Fibroblast of pulmonary artery (primary cell): Measurements from ENCODE around the gene INO80B.
"Not testable (repeated sequence)": the region's sequence is repeated elsewhere in the genome, so short reads cannot be mapped to it uniquely, and the experiment has no call there.

Experiments
- DNase-seq: peaks from one replicate; pipeline ENCODE4 v3.0.0-alpha.2; 2010; ENCODE audit warnings: low read depth
- H3K4me3 ChIP-seq: replicated peaks from 2 replicates; pipeline ENCODE4 v1.5.1; 2011; ENCODE audit warnings: low read depth, mild to moderate bottlenecking, control low read depth, low read length, moderate library complexity
- TF ChIP-seq, protein P1 (sequence below): IDR thresholded peaks from 2 replicates; pipeline ENCODE4 v1.5.1; 2011; ENCODE audit warnings: mild to moderate bottlenecking, control low read depth, low read length, inconsistent platforms; ENCODE audit errors: missing control alignments

The INO80B gene

DNA sequence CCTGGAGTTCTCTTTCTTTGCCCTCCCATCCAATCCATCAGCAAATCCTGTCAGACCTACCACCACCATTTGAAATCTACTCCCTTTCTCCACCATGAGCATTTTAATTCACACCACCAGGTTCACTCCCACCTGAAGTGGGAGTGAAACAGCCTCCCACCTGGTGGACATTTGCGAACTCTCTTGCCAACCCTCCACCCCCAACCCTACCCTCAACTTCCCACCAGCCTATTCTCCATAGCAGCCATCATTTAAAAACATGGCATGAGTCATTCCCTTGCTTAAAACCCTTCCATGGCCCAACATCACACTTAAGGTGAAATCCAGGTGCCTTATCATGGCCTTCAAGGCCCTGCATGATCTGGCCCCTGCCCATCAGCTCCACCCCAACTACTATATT lies 16.6 kb upstream of the INO80B start:
- DNase-seq = no peak
- TF ChIP-seq, protein P1, sequence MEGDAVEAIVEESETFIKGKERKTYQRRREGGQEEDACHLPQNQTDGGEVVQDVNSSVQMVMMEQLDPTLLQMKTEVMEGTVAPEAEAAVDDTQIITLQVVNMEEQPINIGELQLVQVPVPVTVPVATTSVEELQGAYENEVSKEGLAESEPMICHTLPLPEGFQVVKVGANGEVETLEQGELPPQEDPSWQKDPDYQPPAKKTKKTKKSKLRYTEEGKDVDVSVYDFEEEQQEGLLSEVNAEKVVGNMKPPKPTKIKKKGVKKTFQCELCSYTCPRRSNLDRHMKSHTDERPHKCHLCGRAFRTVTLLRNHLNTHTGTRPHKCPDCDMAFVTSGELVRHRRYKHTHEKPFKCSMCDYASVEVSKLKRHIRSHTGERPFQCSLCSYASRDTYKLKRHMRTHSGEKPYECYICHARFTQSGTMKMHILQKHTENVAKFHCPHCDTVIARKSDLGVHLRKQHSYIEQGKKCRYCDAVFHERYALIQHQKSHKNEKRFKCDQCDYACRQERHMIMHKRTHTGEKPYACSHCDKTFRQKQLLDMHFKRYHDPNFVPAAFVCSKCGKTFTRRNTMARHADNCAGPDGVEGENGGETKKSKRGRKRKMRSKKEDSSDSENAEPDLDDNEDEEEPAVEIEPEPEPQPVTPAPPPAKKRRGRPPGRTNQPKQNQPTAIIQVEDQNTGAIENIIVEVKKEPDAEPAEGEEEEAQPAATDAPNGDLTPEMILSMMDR = no peak
- H3K4me3 ChIP-seq = no peak overlapping the region

- no peak for DNase-seq
- peak overlapping the region; percentile 68 for H3K4me3 ChIP-seq
- TF ChIP-seq, protein P1 = no peak
These were observed 15.5 kb upstream of the INO80B start for GRCh38 chr2:74439373-74439772.

DNA sequence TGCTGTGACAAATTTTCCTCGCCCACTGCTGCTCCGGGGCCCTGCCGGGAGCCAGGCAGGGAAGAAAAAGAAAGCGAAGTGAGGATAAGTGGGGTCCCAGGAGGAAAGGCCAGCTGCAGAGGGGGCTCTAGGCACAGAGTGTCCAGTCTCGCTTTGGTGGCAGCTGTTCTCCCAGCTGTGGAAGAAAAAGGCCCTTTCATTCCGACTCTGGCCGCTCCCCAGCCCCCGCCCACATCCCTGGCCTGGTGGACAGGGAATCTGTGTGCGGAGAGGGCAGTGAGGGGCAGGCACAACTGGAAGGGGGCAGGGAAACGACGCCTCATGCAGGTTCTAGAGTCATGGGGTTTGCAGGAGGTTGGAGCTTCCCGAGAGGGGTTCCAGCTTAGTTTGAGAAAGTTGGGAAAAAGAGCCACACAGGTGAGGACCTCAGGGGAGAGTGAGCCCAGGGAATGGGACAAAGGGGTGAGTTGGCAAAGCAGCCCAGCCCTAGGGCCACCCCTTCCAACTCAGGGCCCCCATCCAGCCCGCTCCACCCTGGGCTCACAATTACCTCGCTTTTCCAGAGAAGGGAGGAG lies 15.0 kb upstream of the INO80B start:
- DNase-seq = peak; percentile 67
- TF ChIP-seq, protein P1 = no peak
- peak overlapping the region; percentile 68 for H3K4me3 ChIP-seq

DNA sequence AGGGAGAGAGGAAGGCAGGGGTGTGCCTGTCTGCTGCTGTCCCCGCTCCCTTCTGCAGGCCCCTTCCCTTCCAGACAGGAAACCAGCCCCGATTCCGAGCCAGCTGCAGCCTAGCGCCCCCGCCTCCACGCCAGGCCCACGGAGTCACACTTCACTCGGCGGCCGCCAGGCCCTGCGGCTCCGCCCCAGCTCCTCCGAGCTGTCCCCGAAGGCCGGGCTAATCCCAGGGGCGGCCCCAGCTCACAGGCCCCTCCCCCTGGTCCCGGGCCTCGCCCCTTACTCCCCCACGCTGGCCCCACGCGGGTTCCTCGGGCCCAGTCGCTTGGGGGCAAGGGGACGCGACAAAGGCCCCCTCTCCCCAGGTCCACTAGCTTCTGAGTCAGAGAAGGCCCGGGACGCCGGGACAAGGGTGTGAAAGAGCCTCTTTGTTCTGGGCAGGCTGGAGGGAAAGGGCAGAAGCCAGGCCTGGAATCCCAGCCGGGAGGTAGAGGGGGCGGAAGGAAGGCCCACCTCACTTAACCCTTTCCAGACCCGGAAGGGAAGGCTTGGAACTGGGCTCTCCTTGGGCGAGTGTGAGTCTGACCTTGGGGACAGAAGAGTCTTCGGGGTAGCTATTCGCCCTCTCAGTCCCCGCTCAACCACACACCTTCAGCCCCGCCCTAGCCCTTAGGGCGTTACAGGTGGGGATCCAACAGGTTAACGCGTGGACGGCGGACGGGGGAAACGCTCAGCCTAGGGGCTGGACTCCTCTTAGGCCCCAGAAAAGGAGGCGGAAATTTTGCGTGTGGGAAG lies 14.3 kb upstream of the INO80B start:
- TF ChIP-seq, protein P1 = peak; percentile 12
- peak overlapping the region; percentile 68 for H3K4me3 ChIP-seq
- peak; percentile 86 for DNase-seq

- no peak overlapping the region for H3K4me3 ChIP-seq
- DNase-seq = no peak
- TF ChIP-seq, protein P1 = no peak
These were observed 13.7 kb upstream of the INO80B start for GRCh38 chr2:74441170-74441689.

DNA sequence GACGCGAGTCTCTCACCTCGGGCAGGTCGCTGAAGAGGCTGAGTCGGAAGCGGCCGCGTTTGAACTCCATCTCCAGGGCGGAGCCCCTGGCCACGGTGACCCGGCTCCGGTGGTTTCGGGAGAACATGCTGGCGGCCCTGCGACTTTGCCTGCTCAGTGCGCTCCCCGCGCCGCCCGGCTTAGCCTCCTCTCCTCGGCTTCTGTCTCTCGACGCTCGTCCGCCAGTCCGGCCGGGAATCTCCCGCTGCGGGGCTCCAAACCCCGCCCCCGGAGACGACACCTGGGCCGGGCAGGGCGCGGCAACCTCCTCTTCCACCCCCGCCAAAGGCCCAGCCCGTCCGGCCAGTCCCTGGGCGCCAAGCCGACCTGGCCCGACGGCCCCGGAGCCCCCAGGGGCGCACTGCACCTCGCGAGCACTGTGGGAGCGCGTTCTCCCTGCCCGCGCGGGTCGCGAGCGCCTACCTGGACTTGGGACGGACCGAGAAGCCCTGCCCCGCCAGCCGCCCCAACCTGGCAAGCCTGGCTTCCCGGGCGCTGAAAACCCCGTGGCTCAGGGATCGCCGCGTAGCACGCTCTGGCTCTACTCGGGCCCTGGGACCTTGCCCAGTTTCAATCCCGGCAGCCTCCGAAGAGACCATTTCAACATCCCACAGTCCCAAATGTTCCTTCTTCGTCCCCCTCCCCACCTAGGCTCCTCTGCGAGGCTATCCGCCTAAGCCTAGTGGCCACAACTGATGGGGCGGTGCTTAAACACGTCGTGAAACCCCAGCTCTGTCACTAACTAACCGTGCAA lies 13.0 kb upstream of the INO80B start, which contains the start of gene RTKN:
Gene RTKN, minus strand, starts transcription at position 248 of the 793 bp plus-strand sequence. Its CDS starts 121 bp downstream, at position 127.
- DNase-seq = no peak
- peak within 1 kb of the TSS; percentile 68 for H3K4me3 ChIP-seq
- TF ChIP-seq, protein P1 = no peak

- H3K4me3 ChIP-seq = not testable (repeated sequence)
These were observed 12.2 kb upstream of the INO80B start for GRCh38 chr2:74442483-74443297.

More at GRCh38 chr2:74442483-74443297, 12.2 kb upstream of the INO80B start:
- not testable (repeated sequence) for DNase-seq
